GM19239 (cell line): ENCODE results near the gene ABL2.
"Not testable (repeated sequence)": the region's sequence is repeated elsewhere in the genome, so short reads cannot be mapped to it uniquely, and the experiment has no call there.

Source experiments
- DNase-seq: peaks from one replicate; pipeline ENCODE4 v3.0.0; 2011; ENCODE audit warnings: low spot score; ENCODE audit not compliant: insufficient read length
- FAIRE-seq: peaks from 2 replicates; lab custom pipeline; 2011; peaks lifted over from hg19 to GRCh38; lab: Jason Lieb, UNC

The ABL2 gene

DNA sequence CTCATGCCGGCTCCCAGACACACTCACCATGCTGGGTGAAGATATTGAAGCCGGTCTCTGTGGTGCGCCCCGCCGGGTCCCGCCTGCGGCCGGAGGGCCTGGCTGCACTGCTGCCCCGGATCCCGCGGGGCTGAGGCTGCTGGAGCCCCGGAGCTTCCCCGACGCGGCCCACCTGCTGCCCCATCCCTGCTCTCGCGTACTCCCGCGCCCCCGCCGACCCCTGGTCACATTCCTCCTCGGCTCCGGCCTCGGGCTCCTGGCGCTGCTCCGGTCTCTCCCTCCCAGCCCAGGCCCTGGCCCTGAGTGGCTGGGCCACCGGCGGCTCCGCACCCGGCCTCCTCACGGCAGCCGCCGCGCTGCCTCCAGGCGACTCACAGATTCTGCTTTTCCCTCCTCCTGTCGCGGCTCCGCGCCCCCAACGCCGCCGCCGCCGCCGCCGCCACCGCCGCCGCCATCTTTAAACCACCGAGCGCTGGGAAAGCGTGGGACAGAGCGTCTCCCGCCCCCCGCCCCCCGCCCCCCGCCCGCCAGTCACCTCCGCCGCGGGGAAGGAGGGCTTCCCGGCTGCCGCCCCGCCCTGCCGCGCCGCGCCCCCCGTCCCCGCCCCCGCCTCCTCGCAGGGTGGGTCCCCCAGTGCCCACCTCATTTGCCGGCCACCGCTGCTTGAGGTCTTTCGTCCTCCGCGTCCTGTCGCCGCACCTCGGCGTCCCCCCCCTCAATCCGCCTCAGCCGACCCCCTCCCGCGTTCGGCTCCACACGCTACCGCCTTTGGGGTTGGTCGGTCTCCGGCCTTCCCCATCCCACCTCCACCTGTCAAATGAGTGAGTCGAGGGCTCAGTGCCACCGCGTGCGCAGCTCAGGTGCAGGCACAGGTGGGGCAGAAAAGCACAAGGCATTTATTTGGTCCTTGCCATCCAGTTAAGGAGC, at the start of gene ABL2:
Gene ABL2 (minus strand): TSS at position 464 of the 927 bp plus-strand sequence. CDS start 280 bp downstream, at position 184.
- no peak for FAIRE-seq

DNA sequence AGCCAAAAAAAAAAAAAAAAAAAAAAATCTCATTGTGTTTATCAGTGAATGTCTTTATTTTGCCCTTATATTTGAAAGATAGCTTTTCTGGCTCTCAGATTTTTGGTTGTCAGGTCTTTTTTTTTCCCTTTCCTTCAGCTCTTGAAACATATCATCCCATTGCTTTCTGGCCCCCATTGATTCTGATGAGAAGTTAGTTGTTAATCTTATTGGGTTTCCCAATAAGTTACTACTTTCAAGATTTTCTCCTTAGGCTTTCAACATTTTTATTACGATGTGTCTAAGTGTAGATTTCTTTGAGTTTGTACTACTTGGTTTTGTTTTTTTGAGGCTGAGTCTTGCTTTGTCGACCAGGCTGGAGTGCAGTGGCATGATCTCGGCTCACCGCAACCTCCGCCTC, 49.4 kb upstream of the ABL2 start:
- FAIRE-seq (no peak), DNase-seq (no peak)

More for the DNA sequence above, at the start of gene ABL2:
- peak; percentile 51 for DNase-seq

DNA sequence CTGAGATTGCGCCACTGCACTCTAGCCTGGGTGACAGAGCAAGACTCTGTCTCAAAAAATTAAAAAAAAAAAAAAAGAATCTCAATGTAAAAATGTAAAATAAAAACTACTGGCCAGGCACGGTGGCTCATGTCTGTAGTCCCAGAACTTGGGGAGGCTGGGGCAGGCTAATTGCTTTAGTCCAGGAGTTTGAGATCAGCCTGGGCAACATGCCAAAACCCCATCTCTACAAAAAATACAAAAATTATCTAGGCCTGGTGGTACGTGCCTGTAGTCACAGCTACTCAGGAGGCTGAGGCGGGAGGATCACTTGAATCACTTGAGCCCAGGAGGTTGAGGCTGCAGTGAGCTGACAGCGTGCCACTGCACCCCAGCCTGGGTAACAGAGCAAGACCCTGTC, 44.9 kb upstream of the ABL2 start:
- not testable (repeated sequence) for DNase-seq, FAIRE-seq

DNA sequence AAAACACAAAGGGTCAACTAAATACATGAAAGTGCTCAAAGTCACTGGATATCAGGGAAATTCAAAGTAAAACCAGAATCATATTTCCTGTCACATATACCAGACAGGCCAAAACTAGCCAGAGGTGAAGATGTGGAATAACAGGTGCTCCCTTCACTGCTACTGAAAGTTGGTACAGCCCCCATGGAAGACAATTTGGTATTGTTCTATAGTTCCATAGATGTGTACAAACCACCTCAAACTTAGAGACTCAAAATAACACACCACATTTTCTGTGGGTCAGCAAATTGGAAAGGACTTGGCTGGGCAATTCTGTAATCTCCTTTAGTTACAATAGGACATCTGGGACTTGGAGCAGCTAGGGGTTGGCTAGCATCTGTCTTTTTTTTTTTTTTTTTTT, 39.6 kb upstream of the ABL2 start:
- DNase-seq (no peak), FAIRE-seq (no peak)

- FAIRE-seq (no peak), DNase-seq (no peak)
These were observed 35.0 kb upstream of the ABL2 start for GRCh38 chr1:179264507-179264906.

GRCh38 chr1:179263121-179263520, 33.6 kb upstream of the ABL2 start:
- DNase-seq (no peak), FAIRE-seq (no peak)

DNA sequence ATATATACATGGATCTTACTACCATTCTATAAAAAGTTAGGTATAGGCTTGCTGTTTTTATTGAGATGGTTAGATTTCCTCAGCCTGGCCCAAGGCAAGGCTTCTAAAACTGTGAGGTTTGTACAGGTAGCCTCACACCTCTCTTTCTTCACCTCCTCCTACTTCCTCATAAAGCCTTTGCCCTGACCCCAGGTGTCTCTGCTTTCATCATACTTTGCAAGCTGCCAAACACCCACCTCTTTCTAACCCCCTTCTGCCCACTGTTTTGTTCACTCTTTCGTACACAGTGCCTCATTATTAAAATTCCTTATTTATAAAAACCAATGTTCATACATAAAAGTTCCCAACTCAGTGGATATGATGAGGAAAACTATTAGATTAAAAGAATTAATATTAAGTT, 32.7 kb upstream of the ABL2 start:
- FAIRE-seq: no peak
- no peak for DNase-seq

DNA sequence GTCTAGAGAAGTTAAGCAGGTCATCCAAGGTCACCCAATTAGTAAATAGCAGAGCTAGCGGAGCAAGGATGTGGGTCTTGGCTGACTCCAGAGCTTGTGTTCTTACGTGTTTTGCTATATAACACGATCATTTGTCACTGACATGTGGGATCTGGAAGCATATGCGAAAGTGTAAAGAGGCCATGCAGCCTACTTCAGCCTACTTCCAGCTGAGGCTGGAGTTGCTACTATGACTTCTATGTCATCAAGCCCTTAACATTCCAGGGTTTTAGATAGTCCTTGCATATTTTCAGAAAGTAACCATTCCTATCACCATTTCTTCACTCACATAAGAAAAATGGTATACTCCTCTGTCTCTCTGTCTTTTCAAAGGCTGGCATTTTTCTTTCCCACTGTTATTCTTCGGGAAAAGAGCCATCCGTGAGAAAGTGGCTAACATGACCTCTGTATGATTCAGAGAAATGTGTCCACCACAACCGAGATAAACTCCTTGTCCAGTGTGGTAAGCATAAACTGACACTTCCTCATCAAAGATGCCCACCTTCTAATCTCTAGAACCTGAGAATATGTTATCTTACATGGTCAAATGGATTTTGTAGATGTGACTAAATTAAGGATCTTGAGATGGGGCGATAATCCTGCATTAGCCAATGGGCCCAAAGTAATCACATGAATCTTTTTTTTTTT, 24.0 kb upstream of the ABL2 start:
- FAIRE-seq (no peak), DNase-seq (no peak)

GRCh38 chr1:179252606-179253005, 23.1 kb upstream of the ABL2 start:
- no peak for FAIRE-seq
- no peak for DNase-seq

DNA sequence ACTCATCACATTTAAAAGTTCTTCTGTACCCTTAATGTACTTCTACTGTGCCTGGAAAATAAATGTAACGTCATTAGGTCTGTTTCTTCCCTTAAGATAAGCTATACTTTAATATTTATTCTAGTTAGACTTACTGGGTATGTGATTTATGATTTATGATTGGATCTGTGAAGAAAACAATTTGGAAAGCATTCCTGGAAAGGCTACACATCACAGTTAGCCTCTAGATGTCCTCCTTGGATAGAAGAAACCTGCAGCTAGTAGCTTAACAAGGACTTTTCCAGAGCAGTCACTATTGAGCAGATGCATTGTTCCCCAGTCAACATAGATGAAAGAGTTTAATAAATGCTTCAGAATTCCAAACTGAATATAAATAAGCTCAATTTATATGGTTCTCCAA, 22.2 kb upstream of the ABL2 start:
- DNase-seq: no peak
- FAIRE-seq: no peak

GRCh38 chr1:179247923-179248322, 18.4 kb upstream of the ABL2 start:
- DNase-seq (no peak), FAIRE-seq (no peak)

GRCh38 chr1:179245426-179245825, 15.9 kb upstream of the ABL2 start:
- not testable (repeated sequence) for DNase-seq, FAIRE-seq

DNA sequence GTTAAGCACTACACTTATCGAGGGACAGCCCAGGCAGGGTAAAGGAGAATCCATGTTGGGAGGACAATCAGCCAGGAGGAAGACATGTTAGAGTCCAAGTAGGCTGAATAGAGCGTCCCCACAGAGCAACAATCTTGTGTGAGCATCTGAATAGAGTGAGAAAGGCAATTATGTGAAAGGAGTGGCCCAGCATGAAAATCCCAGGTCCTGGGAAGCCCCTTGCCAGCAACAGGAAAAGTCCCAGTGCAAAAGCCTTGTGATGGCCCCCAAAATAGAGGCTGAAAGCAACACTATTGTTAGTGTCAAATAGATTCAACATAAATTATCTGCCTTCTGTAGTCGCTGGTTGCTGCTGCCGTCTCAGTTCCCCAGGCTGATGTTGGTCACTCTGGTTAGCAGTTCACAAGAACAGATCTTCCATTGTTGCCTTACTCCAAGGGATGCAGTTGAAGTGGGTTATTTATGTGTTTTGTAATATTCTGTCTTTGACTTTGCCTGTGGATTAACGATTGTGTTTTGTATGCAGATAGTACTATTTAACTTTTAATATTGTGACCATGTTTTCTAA, 12.1 kb upstream of the ABL2 start:
- FAIRE-seq (no peak), DNase-seq (no peak)

- FAIRE-seq (no peak), DNase-seq (no peak)
These were observed 7.7 kb upstream of the ABL2 start for GRCh38 chr1:179237222-179237621.

- DNase-seq (no peak), FAIRE-seq (no peak)
These were observed 5.4 kb upstream of the ABL2 start for GRCh38 chr1:179234863-179235262.

DNA sequence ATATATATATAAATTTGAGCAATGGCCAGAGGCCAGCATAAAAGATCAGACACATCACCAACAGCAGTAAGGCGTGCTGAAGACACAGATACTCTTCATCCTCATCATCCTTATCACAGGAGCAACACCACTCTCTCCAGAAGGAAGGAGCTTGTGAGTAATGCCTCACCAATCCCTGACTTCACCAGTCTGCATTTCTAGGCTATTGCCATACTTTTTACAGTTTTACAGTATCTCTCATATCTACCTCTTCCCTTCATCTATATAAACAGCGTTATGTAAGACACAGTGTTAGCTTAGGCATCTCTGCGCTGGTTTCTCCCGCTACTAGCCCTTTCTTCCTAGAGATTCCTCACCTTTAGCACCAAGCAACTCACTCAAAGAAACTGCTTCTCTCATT, 2.4 kb upstream of the ABL2 start:
- no peak for FAIRE-seq
- no peak for DNase-seq

- no peak for FAIRE-seq
- DNase-seq: no peak
These were observed 1.2 kb upstream of the ABL2 start for GRCh38 chr1:179230721-179231120.

- no peak for DNase-seq
- FAIRE-seq: no peak
These were observed 774 bp upstream of the ABL2 start for GRCh38 chr1:179230251-179230650.

DNA sequence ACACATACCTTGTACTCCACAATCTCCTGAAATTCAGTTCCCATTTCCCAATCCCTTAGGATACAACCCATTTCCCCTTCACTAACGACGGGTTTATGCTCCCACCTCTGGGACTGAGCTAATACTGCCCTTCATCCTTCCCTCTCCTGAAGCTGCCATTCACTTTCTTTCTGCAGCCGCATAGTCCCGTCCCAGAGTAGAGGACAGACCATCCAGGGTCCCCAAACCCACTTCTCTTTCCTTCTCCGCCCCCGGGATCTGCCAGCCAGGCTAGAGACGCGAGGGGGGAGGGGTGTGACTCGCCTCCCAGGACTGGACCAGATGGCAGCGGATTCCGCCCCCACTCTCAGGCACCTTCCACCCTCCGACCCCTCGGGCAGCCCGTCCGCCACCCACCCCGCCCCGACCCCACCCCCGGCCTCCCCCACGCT, 679 bp downstream of the ABL2 start:
- FAIRE-seq (no peak), DNase-seq (peak; percentile 36)

- no peak for FAIRE-seq
- DNase-seq: no peak
These were observed 2.7 kb downstream of the ABL2 start for GRCh38 chr1:179226738-179227137.

DNA sequence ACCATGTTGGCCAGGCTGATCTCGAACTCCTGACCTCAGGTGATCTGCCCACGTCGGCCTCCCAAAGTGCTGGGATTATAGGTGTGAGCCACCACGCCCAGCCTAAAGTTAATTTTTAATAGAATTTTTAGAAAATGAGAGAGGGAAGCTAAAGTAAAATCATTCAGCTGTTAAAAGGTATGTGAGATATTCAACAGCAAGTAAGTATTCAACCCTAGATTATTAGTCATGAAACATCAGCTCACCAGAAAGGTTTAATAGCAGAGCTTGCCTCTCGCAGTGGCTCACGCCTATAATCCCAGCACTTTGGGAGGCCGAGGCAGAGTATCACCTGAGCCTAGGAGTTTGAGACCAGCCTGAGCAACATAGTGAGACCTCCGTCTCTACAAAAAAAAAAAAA, 5.0 kb downstream of the ABL2 start:
- not testable (repeated sequence) for FAIRE-seq, DNase-seq
